Stimulated activated CD4-positive, alpha-beta T cell treated with anti-CD3 and anti-CD28 coated beads, TNF-alpha, amount 100 ng/mL, for 24 hours (primary cell): ENCODE results near the gene APOD.
"Not testable (repeated sequence)": the region's sequence is repeated elsewhere in the genome, so short reads cannot be mapped to it uniquely, and the experiment has no call there.

ENCODE experiments used
- DNase-seq, 3 experiments: peaks; one replicate each; pipeline ENCODE4 v3.0.0-alpha.2; 2020; ENCODE audit warnings: low read depth in 3 of 3

The APOD gene

DNA sequence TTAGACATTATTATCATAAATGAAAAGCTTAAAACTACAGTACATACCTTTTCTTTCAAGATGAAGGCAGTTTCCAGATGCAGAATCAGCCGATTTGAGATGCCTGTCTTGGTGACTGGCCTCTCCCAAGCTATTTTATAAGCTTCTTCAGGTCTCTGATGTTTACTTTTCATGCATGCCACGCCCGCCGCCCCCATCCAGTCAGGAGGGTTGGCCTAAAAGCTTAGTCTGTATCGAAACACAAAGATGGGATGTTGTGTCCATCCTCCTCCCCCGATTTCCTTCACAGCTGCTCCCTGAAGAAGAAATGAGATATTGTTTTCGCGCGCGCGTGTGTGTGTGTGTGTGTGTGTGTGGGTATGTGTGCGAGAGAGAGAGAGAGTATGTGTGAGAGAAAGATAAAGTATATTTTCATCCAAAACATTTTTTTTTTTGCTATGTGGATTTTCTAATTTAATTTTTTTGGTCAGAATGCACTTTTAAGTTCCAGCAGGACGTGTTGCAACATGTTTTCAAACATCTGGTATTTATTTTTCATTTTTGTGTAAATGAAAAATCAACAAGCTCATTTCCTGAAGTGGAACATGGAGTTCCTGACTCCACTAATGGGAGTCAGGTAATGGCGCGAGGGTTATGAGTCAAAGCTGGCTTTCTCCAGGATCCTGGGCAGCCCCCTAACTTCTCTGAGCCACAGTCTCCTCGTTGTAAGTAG lies at the start of gene APOD:
TSS of gene APOD (minus strand) at position 110 of the 712 bp plus-strand sequence. CDS start 4,479 bp downstream, outside the sequence.
- DNase-seq: no peak

GRCh38 chr3:195633351-195633750 lies 49.6 kb upstream of the APOD start:
- not testable (repeated sequence) for DNase-seq

- not testable (repeated sequence) for DNase-seq
Observed at GRCh38 chr3:195632501-195633185, 48.9 kb upstream of the APOD start.

DNA sequence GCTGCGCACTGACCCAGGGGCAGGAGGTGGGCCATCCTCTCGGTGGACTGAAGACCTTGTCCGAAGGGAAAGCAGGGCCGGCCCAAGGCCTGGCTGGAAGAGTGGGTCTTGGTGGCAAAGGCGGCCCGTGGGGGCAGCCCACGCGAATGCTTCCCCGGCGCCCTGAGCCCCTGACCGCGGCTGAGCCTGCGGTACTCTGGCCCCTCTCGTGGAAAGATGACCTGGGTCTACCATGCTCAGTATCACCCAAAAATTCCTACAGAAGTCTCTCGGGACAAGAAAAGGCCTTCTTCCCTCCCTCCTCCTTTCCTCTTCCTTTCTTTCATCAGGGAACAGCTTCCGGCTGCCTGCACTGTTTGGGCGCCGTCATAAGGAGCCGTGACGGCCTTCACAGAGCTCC lies 48.3 kb upstream of the APOD start:
- not testable (repeated sequence) for DNase-seq

- DNase-seq: not testable (repeated sequence)
Observed at GRCh38 chr3:195630938-195631495, 47.3 kb upstream of the APOD start.

- not testable (repeated sequence) for DNase-seq
Observed at GRCh38 chr3:195630086-195630917, 46.6 kb upstream of the APOD start.

- DNase-seq: not testable (repeated sequence)
Observed at GRCh38 chr3:195629682-195630081, 45.9 kb upstream of the APOD start.

DNA sequence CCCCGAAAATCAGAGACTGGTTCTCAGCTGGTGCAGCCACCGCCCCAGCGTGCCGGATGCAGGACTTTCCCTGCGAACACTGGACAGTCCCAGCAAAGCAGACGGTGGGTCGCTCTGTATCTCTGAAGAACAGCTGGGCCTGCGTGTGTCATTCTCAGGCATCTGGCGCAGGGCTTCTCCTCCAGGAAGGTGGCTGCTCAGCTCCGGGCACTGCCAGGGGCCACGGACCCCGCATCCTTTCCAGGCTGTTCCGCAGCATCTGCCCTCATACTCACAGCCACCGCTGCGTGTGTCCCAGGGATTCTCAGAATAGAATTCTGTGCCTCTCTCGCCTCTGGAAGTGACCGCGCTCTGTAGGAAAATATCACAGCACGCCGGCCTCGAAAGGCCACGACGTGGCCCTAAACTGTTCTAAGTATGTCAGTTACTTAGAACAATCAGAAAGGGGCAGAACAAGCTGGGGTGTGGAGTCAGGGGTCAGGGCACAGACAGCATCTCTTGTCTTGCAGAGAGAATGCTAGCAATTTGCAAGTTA lies 44.7 kb upstream of the APOD start:
- DNase-seq: not testable (repeated sequence)

DNA sequence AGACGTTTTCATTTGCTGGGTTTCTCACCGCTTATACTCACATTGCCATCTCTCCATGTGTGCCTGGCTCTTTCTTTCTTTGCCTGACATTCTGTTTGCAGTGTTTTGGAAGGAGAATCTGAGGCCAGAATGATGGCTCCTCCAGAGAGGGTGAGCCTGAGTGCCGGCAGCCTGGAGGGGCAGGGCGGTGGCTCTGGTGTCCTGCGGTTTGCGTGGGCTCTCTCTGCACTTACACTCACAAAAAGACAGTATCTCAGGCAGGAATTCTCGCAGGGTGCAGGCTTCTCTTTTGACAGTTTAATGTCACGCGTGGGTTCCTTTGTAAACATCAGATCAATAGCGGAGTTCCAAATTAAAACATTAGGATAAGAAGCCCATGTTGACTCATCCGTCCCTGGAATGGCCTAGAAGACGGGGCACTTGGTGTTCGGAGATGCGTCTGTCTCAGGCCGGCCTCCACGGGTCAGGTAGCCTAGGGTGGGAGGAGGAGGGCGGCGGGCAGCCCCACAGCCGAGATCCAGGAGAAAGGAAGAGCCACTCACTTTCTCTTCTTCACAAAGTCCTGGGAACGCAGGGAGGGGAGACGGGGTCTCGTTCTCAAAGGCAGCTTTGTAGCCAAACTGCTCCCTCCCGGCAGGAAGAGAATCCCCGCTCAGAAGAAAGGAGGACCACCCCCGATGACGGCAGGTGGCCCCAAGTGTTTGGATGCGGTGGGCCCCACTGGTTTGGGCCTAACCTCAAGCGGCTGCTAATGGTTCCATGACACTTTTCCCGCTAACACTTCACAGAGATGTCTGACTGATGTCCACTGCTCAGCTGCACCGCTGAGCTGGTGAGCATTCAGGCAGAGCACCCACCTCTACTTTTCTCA lies 44.0 kb upstream of the APOD start:
- DNase-seq: not testable (repeated sequence)

DNA sequence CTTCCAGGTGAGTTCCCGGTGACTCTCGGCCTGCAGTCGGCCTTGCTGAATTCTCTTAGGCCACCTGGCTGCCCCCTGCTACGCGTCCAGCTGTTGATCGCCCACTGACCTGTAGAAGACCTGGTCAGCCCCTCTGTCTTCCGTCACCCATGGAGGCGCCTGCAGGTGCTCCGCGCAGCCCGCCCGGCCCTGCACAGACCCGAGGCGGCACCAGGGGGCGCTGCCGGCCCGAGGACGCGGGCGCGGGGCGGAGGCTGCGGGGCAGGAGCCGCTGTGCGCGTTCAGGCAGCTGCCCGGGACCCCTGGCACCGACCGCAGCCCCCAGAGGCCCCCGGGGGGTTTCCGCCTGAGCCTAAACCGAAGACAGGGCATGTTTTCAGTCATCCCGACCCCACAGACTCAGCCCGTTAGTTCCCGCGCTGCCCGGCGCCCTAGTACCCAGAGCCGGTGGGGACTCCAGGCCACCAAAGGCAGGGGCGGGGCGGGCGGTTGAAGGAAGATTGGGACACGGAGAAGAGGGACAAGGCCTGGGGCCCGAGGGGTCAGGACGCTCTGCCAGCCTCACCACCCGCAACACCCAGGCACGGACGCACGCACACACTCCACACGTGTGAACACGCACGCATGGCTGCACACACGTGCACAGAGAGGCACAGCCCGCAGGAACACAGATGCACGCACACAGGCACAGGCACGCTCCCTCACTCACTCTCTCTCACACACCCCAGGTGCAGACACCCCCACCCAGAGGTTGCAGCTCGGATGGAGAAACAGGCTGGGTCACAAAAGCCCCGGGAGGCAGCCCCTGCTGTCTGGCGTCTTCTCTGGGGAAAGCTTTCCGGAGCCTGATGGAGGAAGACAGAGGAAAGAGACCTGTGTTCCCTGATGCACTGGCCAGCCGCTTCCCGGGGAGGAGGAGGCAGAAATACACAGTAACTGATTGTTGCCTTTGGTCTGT lies 41.1 kb upstream of the APOD start:
- not testable (repeated sequence) for DNase-seq

GRCh38 chr3:195624171-195624570 lies 40.4 kb upstream of the APOD start:
- not testable (repeated sequence) for DNase-seq

GRCh38 chr3:195623217-195623965 lies 39.7 kb upstream of the APOD start:
- DNase-seq: not testable (repeated sequence)

DNA sequence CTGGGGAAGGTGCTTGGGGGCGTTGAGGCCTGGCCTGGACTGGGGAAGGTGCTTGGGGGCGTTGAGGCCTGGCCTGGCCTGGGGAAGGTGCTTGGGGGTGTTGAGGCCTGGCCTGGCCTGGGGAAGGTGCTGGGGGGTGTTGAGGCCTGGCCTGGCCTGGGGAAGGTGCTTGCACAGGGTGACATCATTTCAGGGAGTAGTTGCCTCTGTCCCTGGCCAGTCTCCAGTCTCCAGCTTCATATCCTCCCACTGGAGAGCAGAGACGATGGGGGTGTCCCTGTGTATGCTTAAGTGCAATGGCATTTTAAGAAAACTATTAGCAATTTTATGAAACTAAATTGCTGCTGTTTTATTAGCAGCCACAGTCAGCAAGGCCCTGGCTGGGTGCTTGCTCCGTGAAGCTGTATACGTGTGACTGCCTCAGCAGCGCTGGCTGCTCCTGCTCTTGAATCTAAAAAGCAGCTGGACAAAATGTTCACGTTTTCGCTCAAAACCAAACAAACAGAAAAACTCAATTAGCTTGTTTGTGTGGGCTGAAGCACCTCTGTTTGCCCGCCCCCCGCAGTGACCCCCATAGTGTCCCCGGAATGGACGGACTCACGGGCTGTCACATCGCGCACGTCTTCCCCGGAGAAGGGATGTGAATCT lies 38.9 kb upstream of the APOD start:
- DNase-seq: not testable (repeated sequence)

DNA sequence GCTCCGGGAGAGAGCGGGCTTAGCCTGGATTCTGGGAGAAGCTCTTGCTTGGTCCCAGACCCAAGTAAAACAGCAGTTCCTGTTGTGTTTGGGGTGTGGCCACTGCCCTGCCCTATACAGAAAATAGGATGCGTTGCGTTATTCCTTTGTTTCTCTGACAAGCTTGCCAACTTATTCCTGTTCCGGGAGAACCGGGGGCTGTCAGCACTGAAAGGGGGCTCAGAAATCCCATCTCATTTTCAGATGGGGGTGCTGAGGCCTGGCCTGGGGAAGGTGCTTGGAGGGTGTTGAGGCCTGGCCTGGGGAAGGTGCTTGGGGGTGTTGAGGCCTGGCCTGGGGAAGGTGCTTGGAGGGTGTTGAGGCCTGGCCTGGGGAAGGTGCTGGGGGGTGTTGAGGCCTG lies 38.3 kb upstream of the APOD start:
- DNase-seq: not testable (repeated sequence)

DNA sequence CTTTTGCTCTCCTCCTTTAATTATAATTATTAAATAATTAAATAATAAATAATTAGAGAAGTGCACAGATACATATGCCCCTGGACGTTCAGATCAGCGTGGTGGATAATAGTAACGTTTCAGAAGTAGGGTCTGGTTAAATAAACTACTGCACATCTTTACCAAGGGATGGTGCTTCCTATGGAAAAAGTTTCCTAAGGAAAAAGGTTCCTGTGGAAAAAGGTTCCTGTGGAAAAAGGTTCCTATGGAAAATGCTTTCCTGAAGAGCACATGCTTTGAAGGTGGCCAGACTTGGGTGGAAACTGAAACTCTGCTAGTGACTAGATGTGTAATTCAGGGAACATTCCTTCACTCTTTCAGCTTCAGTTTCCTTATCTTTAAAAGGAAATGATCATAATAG lies 37.4 kb upstream of the APOD start:
- DNase-seq: not testable (repeated sequence)

GRCh38 chr3:195620476-195620875 lies 36.7 kb upstream of the APOD start:
- not testable (repeated sequence) for DNase-seq

DNA sequence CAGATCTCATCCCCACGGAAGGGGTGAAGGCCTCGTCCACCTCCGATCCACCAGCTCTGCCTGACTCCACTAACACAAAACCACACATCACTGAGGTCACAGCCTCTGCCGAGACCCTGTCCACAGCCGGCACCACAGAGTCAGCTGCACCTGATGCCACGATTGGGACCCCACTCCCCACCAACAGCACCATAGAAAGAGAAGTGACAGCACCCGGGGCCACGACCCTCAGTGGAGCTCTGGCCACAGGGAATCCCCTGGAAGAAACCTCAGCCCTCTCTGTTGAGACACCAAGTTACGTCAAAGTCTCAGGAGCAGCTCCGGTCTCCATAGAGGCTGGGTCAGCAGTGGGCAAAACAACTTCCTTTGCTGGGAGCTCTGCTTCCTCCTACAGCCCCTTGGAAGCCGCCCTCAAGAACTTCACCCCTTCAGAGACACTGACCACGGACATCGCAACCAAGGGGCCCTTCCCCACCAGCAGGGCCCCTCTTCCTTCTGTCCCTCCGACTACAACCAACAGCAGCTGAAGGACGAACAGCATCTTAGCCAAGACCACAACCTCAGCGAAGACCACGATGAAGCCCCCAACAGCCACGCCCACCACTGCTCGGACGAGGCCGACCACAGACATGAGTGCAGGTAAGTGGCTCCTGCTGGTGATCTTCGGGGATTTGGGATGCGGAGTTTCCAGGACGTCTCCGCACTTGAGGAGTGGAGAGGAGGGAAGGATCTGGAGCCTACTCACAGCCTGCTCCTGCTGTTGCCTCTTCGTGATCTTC lies 36.0 kb upstream of the APOD start:
- not testable (repeated sequence) for DNase-seq
